ENCODE results near the gene EHMT1.
"Not testable (repeated sequence)": the region's sequence is repeated elsewhere in the genome, so short reads cannot be mapped to it uniquely, and the experiment has no call there.

Gene EHMT1

DNA sequence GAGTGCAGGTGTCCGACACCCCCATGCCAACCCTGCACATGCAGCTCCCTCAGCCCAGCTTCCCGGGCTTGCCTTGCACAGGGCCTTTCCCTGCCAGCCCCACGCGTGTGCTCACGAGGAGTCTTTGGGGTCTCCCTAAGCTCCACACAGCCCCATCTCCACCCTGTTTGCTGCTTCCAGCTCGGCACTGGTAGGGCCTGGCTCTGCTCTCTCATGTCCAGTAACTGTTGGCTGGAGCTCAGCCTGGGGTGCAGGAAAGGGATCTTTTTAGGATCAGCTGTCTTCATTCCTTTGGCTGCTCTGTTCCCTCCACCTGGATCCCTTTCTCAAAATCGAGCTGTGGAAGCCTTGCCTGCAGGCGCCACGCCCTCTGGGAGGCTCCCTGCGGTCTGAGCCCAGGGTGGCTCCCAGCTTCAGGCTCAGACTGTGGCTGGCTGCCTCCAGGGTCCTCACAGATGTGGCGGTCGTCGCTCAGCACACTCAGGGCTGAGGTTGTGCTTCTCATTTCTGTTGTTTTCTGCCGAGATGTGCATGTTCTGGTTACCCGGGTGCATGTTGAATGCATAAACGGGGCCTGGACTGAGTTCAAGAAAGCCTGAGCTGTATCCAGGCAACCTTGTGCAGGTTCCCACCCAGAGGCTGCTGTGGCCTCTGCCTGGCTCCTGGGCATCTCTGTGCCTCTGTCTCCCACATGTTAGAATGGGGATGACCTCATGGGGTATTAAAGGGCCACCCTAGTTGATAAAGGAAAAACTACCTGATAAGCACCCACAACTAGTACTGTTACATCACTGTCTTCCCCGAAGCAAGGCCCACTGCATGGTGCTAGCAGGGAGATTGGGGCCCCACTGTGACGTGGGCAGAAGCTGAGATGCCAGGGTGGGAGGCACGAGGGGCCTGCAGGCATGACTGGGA, 263.0 kb downstream of the EHMT1 start:
- H2BK15ac ChIP-seq (replicated peaks; ENCODE audit: low read depth): no peak overlapping the region
- H3K79me2 ChIP-seq (ENCODE audit: control insufficient read depth, insufficient read depth, low read length): no peaks in the 10 kb centered on the region
- DNase-seq: no peak
- no peak overlapping the region for H4K8ac ChIP-seq (ENCODE audit: low read depth, low read length)
- no peak overlapping the region for H2BK120ac ChIP-seq (ENCODE audit: low read depth, low read length)
- H3K23ac ChIP-seq (ENCODE audit: low read length): no peak overlapping the region
- no peak overlapping the region for H3K56ac ChIP-seq (ENCODE audit: low read length)
- H3K4me3 ChIP-seq (ENCODE audit: low read length): no peak overlapping the region
- H2AK5ac ChIP-seq (ENCODE audit: low read length): no peak overlapping the region
- no peak overlapping the region for H3K18ac ChIP-seq (ENCODE audit: low read length)
- no peak overlapping the region for H3K4me2 ChIP-seq (ENCODE audit: low read length)
- no CpG with 5 or more reads among the region's 19 CpGs for WGBS (ENCODE audit: extremely low coverage, insufficient coverage, low lambda C conversion rate)
- H4K5ac ChIP-seq (ENCODE audit: low read length): no peak overlapping the region
- H3K4ac ChIP-seq (ENCODE audit: low read depth, low read length): no peak overlapping the region
- H3K27ac ChIP-seq (ENCODE audit: low read depth, low read length): no peak overlapping the region
- H3K9ac ChIP-seq (ENCODE audit: low read length): no peak overlapping the region
- H3K79me1 ChIP-seq (ENCODE audit: low read length): no peaks in the 10 kb centered on the region
- no peaks in the 10 kb centered on the region for H3K4me1 ChIP-seq (ENCODE audit: control insufficient read depth, low read depth, low read length)
- no peak overlapping the region for H2BK5ac ChIP-seq (ENCODE audit: low read length)
- no peaks in the 10 kb centered on the region for H3K36me3 ChIP-seq (ENCODE audit: control insufficient read depth, insufficient read depth, low read length)
- H3K27me3 ChIP-seq (ENCODE audit: insufficient read depth, low read length, poor library complexity): no peaks in the 10 kb centered on the region

DNA sequence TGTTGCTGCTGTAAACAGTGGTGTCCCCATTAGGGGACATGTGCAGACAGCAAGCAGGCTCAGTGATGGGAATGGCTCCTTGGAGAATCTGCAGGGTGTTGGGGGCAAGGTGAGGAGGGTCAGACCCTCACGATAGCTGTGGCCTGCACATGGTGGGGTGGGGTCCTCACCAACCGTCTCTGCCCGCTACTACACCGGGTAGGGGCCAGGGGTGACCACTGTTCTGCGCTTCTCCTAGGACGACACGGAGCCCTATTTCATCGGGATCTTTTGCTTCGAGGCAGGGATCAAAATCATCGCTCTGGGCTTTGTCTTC, 263.7 kb downstream of the EHMT1 start:
- no peak overlapping the region for H3K4me2 ChIP-seq (ENCODE audit: low read length)
- H3K4me1 ChIP-seq (ENCODE audit: control insufficient read depth, low read depth, low read length): no peaks in the 10 kb centered on the region
- no CpG with 5 or more reads among the region's 10 CpGs for WGBS (ENCODE audit: extremely low coverage, insufficient coverage, low lambda C conversion rate)
- no peaks in the 10 kb centered on the region for H3K27me3 ChIP-seq (ENCODE audit: insufficient read depth, low read length, poor library complexity)
- H3K9ac ChIP-seq (ENCODE audit: low read length): no peak overlapping the region
- no peak overlapping the region for H2BK15ac ChIP-seq (replicated peaks; ENCODE audit: low read depth)
- H3K36me3 ChIP-seq (ENCODE audit: control insufficient read depth, insufficient read depth, low read length): no peaks in the 10 kb centered on the region
- no peaks in the 10 kb centered on the region for H3K79me2 ChIP-seq (ENCODE audit: control insufficient read depth, insufficient read depth, low read length)
- no peaks in the 10 kb centered on the region for H3K79me1 ChIP-seq (ENCODE audit: low read length)
- H3K18ac ChIP-seq (ENCODE audit: low read length): no peak overlapping the region
- no peak overlapping the region for H3K27ac ChIP-seq (ENCODE audit: low read depth, low read length)
- no peak overlapping the region for H2BK120ac ChIP-seq (ENCODE audit: low read depth, low read length)
- DNase-seq: no peak
- no peak overlapping the region for H3K4ac ChIP-seq (ENCODE audit: low read depth, low read length)
- H3K4me3 ChIP-seq (ENCODE audit: low read length): no peak overlapping the region
- H4K5ac ChIP-seq (ENCODE audit: low read length): no peak overlapping the region
- H2AK5ac ChIP-seq (ENCODE audit: low read length): no peak overlapping the region
- no peak overlapping the region for H3K56ac ChIP-seq (ENCODE audit: low read length)
- H3K23ac ChIP-seq (ENCODE audit: low read length): no peak overlapping the region
- H2BK5ac ChIP-seq (ENCODE audit: low read length): no peak overlapping the region
- H4K8ac ChIP-seq (ENCODE audit: low read depth, low read length): no peak overlapping the region

DNA sequence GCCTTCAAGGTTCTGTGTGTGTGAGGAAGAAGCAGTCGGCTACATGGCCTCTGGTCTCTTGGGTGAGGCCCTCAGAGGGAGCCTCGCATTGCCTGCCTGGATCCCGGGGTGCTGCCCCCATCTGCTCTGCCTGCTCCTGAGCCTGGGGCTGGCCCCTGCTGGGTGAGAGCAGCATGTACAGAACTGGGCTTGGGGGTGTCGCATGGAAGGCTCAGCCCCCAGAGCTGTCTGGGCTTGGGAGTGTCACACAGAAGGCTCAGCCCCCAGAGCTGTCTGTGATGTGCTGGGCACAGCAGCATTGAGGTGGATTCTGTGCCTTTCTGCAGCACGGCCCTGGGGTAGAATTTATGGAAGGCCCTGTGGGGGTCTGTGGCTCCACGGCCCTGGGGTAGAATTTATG, 265.2 kb downstream of the EHMT1 start:
- not testable (repeated sequence) for H2AK5ac ChIP-seq (ENCODE audit: low read length); H3K27ac ChIP-seq (ENCODE audit: low read depth, low read length); H4K5ac ChIP-seq (ENCODE audit: low read length); H3K4me1 ChIP-seq (ENCODE audit: control insufficient read depth, low read depth, low read length); H3K79me1 ChIP-seq (ENCODE audit: low read length); H3K27me3 ChIP-seq (ENCODE audit: insufficient read depth, low read length, poor library complexity); H3K23ac ChIP-seq (ENCODE audit: low read length); DNase-seq; H2BK15ac ChIP-seq (replicated peaks; ENCODE audit: low read depth); H3K18ac ChIP-seq (ENCODE audit: low read length); H3K56ac ChIP-seq (ENCODE audit: low read length); H2BK5ac ChIP-seq (ENCODE audit: low read length); H3K36me3 ChIP-seq (ENCODE audit: control insufficient read depth, insufficient read depth, low read length); H3K4ac ChIP-seq (ENCODE audit: low read depth, low read length); H2BK120ac ChIP-seq (ENCODE audit: low read depth, low read length); H4K8ac ChIP-seq (ENCODE audit: low read depth, low read length); H3K79me2 ChIP-seq (ENCODE audit: control insufficient read depth, insufficient read depth, low read length); H3K4me2 ChIP-seq (ENCODE audit: low read length); H3K4me3 ChIP-seq (ENCODE audit: low read length); H3K9ac ChIP-seq (ENCODE audit: low read length)
- no CpG with 5 or more reads among the region's 6 CpGs for WGBS (ENCODE audit: extremely low coverage, insufficient coverage, low lambda C conversion rate)

DNA sequence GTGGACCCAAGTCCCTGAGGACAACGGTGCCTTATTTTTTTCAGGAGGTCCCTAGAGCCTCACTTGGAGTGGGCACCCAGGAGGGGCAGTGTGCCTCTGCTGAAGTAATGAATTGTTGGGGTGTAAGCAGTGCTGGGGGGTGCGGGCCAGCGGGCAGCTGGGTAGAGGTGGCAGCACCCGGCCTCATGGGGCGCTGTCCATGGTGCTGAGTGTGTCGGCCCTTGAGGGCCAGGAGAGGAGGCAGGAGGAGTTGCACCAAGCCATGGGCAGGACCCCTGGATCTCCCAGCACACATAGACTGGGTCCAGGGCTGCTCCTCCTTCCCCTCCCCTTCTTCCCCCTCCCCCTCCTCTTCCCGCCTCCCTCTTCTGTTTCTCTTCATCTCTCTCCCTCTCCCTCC, 265.7 kb downstream of the EHMT1 start:
- not testable (repeated sequence) for DNase-seq
- no CpG with 5 or more reads among the region's 7 CpGs for whole genome bisulfite sequencing (ENCODE audit: extremely low coverage, insufficient coverage, low lambda C conversion rate)

DNA sequence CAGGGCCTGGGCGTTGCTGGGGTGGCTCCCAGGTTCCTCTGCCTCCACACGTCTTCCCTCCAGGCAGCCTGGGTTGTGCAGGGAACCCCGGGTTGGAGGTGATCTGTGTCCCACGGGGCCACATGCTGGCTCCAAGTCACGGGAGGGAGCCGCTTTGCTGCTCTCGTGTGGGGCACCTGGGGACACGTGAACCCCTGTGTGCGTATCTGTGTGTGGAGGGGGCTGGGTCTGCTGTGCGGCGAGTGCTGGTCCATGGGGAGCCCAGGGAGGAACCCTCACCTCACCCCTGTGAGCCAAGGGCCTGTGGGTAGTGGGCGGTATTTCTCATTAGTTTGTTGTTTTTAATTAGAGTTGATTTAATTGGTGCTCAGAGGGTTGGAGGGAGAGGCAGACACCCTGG, 266.3 kb downstream of the EHMT1 start:
- H2BK5ac ChIP-seq (ENCODE audit: low read length); H2AK5ac ChIP-seq (ENCODE audit: low read length); H3K4me3 ChIP-seq (ENCODE audit: low read length); H2BK15ac ChIP-seq (replicated peaks; ENCODE audit: low read depth); H3K36me3 ChIP-seq (ENCODE audit: control insufficient read depth, insufficient read depth, low read length); H3K9ac ChIP-seq (ENCODE audit: low read length); H3K23ac ChIP-seq (ENCODE audit: low read length); H3K56ac ChIP-seq (ENCODE audit: low read length); H2BK120ac ChIP-seq (ENCODE audit: low read depth, low read length); H3K79me2 ChIP-seq (ENCODE audit: control insufficient read depth, insufficient read depth, low read length); H3K4me2 ChIP-seq (ENCODE audit: low read length); H4K5ac ChIP-seq (ENCODE audit: low read length); H3K27ac ChIP-seq (ENCODE audit: low read depth, low read length); H3K4me1 ChIP-seq (ENCODE audit: control insufficient read depth, low read depth, low read length); DNase-seq; H3K4ac ChIP-seq (ENCODE audit: low read depth, low read length); H4K8ac ChIP-seq (ENCODE audit: low read depth, low read length); H3K27me3 ChIP-seq (ENCODE audit: insufficient read depth, low read length, poor library complexity); H3K79me1 ChIP-seq (ENCODE audit: low read length); H3K18ac ChIP-seq (ENCODE audit: low read length): not testable (repeated sequence)
- WGBS (ENCODE audit: extremely low coverage, insufficient coverage, low lambda C conversion rate): no CpG with 5 or more reads among the region's 12 CpGs

More for the DNA sequence above, 265.7 kb downstream of the EHMT1 start:
- not testable (repeated sequence) for H2AK5ac ChIP-seq (ENCODE audit: low read length); H2BK120ac ChIP-seq (ENCODE audit: low read depth, low read length); H3K56ac ChIP-seq (ENCODE audit: low read length); H3K27me3 ChIP-seq (ENCODE audit: insufficient read depth, low read length, poor library complexity); H3K79me1 ChIP-seq (ENCODE audit: low read length); H2BK5ac ChIP-seq (ENCODE audit: low read length); H3K9ac ChIP-seq (ENCODE audit: low read length); H3K27ac ChIP-seq (ENCODE audit: low read depth, low read length); H3K23ac ChIP-seq (ENCODE audit: low read length); H3K79me2 ChIP-seq (ENCODE audit: control insufficient read depth, insufficient read depth, low read length); H3K4ac ChIP-seq (ENCODE audit: low read depth, low read length); H3K18ac ChIP-seq (ENCODE audit: low read length); H3K4me3 ChIP-seq (ENCODE audit: low read length); H2BK15ac ChIP-seq (replicated peaks; ENCODE audit: low read depth); H3K4me1 ChIP-seq (ENCODE audit: control insufficient read depth, low read depth, low read length); H3K36me3 ChIP-seq (ENCODE audit: control insufficient read depth, insufficient read depth, low read length); H3K4me2 ChIP-seq (ENCODE audit: low read length); H4K8ac ChIP-seq (ENCODE audit: low read depth, low read length); H4K5ac ChIP-seq (ENCODE audit: low read length)

Measured in mesendoderm (in vitro differentiated cells).